Natural killer cell (primary cell): ENCODE results near the gene FBXL19. TPM values are rescaled to one million over a fixed set of nuclear protein-coding genes. Genes with fewer than 3 reads are reported as not detected.

Source experiments
- ATAC-seq, 3 donors: fragments of 150-1000 bp in 2 of 3; fragments of 200-7000 bp in 1 of 3; cut with Tn5 transposase; 1 replicate in 1 of 3; 2 replicates in 2 of 3; pipeline ENCODE4 v1.10.0; 2021; ENCODE audit warnings: mild to moderate bottlenecking in 2 of 3, moderate library complexity in 2 of 3
- DNase-seq, 2 donors: peaks; one replicate each; pipeline versions ENCODE4 v3.0.0 to v3.0.0-alpha.2; 2013 to 2021; ENCODE audit warnings: mixed read lengths in 1 of 2
- H3K27ac ChIP-seq: one replicate; pipeline ENCODE4 v1.5.1; 2013; ENCODE audit warnings: mild to moderate bottlenecking, low read length
- H3K27me3 ChIP-seq: one replicate; pipeline ENCODE4 v1.6.1; 2013; ENCODE audit warnings: low read length; ENCODE audit not compliant: control insufficient read depth, insufficient read depth
- H3K36me3 ChIP-seq: one replicate; pipeline ENCODE4 v1.6.1; 2013; ENCODE audit warnings: low read length; ENCODE audit not compliant: control insufficient read depth, insufficient read depth
- H3K4me1 ChIP-seq: one replicate; pipeline ENCODE4 v1.6.1; 2013; ENCODE audit warnings: low read length; ENCODE audit not compliant: control insufficient read depth, insufficient read depth
- H3K4me3 ChIP-seq: one replicate; pipeline ENCODE4 v1.5.1; 2013; ENCODE audit warnings: low read length
- H3K9me3 ChIP-seq: one replicate; pipeline ENCODE4 v1.6.1; 2013; ENCODE audit warnings: low read length; ENCODE audit not compliant: control insufficient read depth, insufficient read depth
- H3K27ac Mint-ChIP-seq, 2 donors: one replicate each; pipeline ENCODE4 v1.8.0; 2022; ENCODE audit warnings: mild to moderate bottlenecking in 2 of 2, mixed read lengths in 2 of 2, moderate library complexity in 1 of 2
- H3K27me3 Mint-ChIP-seq, 2 donors: one replicate each; pipeline ENCODE4 v1.8.0; 2022; ENCODE audit warnings: low read depth in 2 of 2, mixed read lengths in 2 of 2
- H3K36me3 Mint-ChIP-seq: one replicate; pipeline ENCODE4 v1.8.0; 2022; ENCODE audit warnings: mixed read lengths
- H3K4me1 Mint-ChIP-seq, 2 donors: one replicate each; pipeline ENCODE4 v1.8.0; 2022; ENCODE audit warnings: mixed read lengths in 2 of 2
- H3K4me3 Mint-ChIP-seq: one replicate; pipeline ENCODE4 v1.8.0; 2022; ENCODE audit warnings: mild to moderate bottlenecking, moderate library complexity, mixed read lengths
- H3K9me3 Mint-ChIP-seq, 2 donors: one replicate each; pipeline ENCODE4 v1.8.0; 2022; ENCODE audit warnings: mixed read lengths in 2 of 2
- CTCF ChIP-seq: fragments of 200-600 bp; IDR thresholded peaks from one replicate; pipeline ENCODE4 v1.8.0; 2022; ENCODE audit warnings: antibody characterized with exemption
- WGBS: methylation state at CpG from one replicate; pipeline ENCODE4 v1.1.7; 2013; ENCODE audit warnings: missing lambda C conversion rate; ENCODE audit not compliant: insufficient coverage; 5-methylcytosine and 5-hydroxymethylcytosine counted together
- intact Hi-C: fragments of 100-400 bp; cut with micrococcal nuclease; formaldehyde crosslinking; loops from one replicate; pipeline ENCODE4 v1.14.2; 2022
- total RNA-seq, 4 donors: library from RNA; stranded (reverse); fragments of 120-200 nt in 1 of 4; gene quantifications; one replicate each; pipeline versions ENCODE4 v1.2.3 to v1.2.4, GENCODE V29; 2013 to 2022

FBXL19 gene
- total RNA-seq, 3 donors from 2014 or later (not counting 1 experiment from before 2014, with no cell fraction given), result 10.1 to 13.3 (median 12.4) TPM

- Mint-ChIP-seq H3K36me3 (no peaks in the 10 kb centered on the region), H3K27me3 (no peaks in the 10 kb centered on the region), H3K27ac (peak overlapping the region; percentile 99 to 100), H3K9me3 (no peaks in the 10 kb centered on the region), H3K4me1 (peaks cover 15 to 33% of the 10 kb centered on the region in 2 donors), H3K4me3 (peak overlapping the region; percentile 100)
- no peaks in the 10 kb centered on the region for H3K36me3 ChIP-seq
- intact Hi-C loops, result loop anchor here (1.0 to 5.0 kb wide), 3 partner anchors 77 to 224 kb away; partner anchors contain the start of genes CFAP119, RNF40 and SRCAP
- peaks cover 21% of the 10 kb centered on the region for H3K4me1 ChIP-seq
- peak overlapping the region; percentile 86 for H3K4me3 ChIP-seq
- H3K9me3 ChIP-seq, result no peaks in the 10 kb centered on the region
- no peak overlapping the region for H3K27ac ChIP-seq
- no peaks in the 10 kb centered on the region for H3K27me3 ChIP-seq
- no peak for DNase-seq
- no peak for TF ChIP-seq CTCF
- no peak for ATAC-seq
- 30% methylated on average over 6 of the region's 6 CpGs for WGBS
Measured at GRCh38 chr16:30921459-30921747, 2.0 kb upstream of the FBXL19 start.

DNA sequence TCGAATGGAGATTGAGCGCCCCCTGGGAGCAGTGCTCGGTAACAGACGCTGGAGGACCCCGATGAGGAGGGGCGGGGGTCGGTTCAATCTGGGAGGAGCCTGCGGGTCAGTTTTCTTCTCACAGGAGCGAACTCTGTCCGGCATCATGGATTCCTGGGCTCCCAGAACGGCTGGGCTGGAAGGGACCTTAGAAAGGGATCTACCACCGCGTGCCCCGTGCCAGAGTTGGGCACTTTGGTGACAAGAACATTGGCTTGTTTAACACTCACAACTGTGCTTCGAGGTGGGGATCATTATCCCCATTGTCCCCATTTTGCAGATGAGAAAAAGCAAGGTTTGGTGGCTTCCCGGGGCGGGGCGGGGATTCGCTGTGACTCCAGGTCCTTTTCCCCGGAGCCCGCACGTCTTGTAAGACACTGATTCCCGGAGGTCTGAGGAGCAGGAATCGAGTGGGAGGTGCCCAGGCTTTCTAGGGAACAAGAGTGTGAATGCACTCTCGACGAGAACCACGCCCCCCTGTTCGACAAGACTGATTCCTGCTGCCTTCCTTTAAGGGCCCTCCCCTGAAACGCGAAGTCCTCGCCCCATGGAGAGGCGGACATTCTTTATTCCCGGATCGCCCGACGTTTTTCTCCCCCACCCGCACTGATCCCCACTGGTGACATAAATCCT lies 1.5 kb upstream of the FBXL19 start:
- H3K4me3 ChIP-seq, result peak overlapping the region; percentile 86
- H3K27ac ChIP-seq, result peak overlapping the region; percentile 65
- H3K4me3 Mint-ChIP-seq, result peak overlapping the region; percentile 100
- H3K27me3 Mint-ChIP-seq, result no peaks in the 10 kb centered on the region
- H3K4me1 Mint-ChIP-seq, result peaks cover 15 to 38% of the 10 kb centered on the region in 2 donors
- H3K9me3 Mint-ChIP-seq, result no peaks in the 10 kb centered on the region
- no peaks in the 10 kb centered on the region for H3K27me3 ChIP-seq
- intact Hi-C loops, result loop anchor here (1.0 to 5.0 kb wide), 9 partner anchors 25 to 264 kb away; partner anchors contain the start of genes CFAP119, FBRS, PHKG2 and RNF40
- peak; percentile 86 for TF ChIP-seq CTCF
- H3K27ac Mint-ChIP-seq, result peak overlapping the region; percentile 99 to 100
- ATAC-seq (peak; percentile 16 to 39 (median 22)), DNase-seq (peak; percentile 88 to 93)
- peaks cover 21% of the 10 kb centered on the region for H3K4me1 ChIP-seq
- H3K36me3 Mint-ChIP-seq, result no peaks in the 10 kb centered on the region
- WGBS, result under 1% methylated on average over 37 of the region's 37 CpGs
- H3K9me3 ChIP-seq, result no peaks in the 10 kb centered on the region
- H3K36me3 ChIP-seq, result no peaks in the 10 kb centered on the region

DNA sequence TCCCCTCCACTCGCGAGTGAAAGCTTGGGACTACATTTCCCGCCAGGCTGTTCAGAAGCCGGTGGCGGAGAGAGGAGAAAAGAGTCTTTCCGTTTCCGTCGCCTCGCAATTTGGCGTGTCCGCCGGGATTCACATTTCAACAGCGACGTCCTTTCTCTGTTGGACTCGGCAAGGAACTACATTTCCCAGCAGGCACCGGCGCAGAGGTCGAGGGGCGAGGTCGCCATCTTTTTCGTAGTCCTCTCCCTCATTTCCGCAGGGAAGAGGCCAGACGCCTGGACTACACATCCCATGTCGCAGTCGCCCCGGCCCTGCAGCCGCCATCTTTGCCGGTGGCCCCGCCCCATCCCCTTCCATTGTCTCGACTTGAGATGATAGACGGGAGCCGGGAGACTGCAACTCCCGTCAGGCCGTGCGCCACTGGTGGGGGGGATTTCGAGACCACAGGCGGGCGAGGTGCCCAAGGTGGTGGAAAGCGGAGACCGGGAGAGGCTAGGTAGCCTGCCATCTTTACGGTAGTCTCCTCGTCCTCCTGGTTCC lies 882 bp upstream of the FBXL19 start:
- no peaks in the 10 kb centered on the region for H3K9me3 Mint-ChIP-seq
- H3K36me3 ChIP-seq, result no peaks in the 10 kb centered on the region
- H3K4me3 Mint-ChIP-seq, result peak overlapping the region; percentile 100
- H3K27me3 Mint-ChIP-seq, result no peaks in the 10 kb centered on the region
- H3K27ac Mint-ChIP-seq, result peak overlapping the region; percentile 99 to 100
- no peaks in the 10 kb centered on the region for H3K36me3 Mint-ChIP-seq
- H3K27ac ChIP-seq, result peak overlapping the region; percentile 96
- peak overlapping the region; percentile 86 for H3K4me3 ChIP-seq
- no peak for TF ChIP-seq CTCF
- peak; percentile 97 to 99 for DNase-seq
- H3K4me1 Mint-ChIP-seq, result peaks cover 15 to 38% of the 10 kb centered on the region in 2 donors
- no peaks in the 10 kb centered on the region for H3K27me3 ChIP-seq
- H3K9me3 ChIP-seq, result no peaks in the 10 kb centered on the region
- H3K4me1 ChIP-seq, result peaks cover 21% of the 10 kb centered on the region
- under 1% methylated on average over 42 of the region's 42 CpGs for WGBS
- intact Hi-C loops, result loop anchor here (1.0 to 5.0 kb wide), 8 partner anchors 25 to 264 kb away; partner anchors contain the start of genes CFAP119, FBRS, PHKG2 and RNF40
- peak; percentile 80 to 93 (median 82) for ATAC-seq
